Activated B cell treated with CpG ODN at 0.5 μM for 24 hours (primary cell): ENCODE data around the gene PSKH1. TPM values are rescaled to one million over a fixed set of nuclear protein-coding genes. Genes with fewer than 3 reads are reported as not detected.
A peak's percentile ranks its signal among the peaks of the same experiment; 100 is the strongest.

ENCODE experiments used
- ATAC-seq: fragments of 200-7000 bp; cut with Tn5 transposase; one replicate; pipeline ENCODE4 v1.10.0; 2021; ENCODE audit warnings: low read depth, mild to moderate bottlenecking, moderate library complexity
- CTCF ChIA-PET: fragments of 350-600 bp; sonication (Branson Sonifier 250); formaldehyde crosslinking; loops from one replicate; lab custom pipeline; 2021; ENCODE audit warnings: antibody characterized with exemption; lab: Charles Lee
- POLR2A ChIA-PET: fragments of 350-600 bp; sonication (Branson Sonifier 250); formaldehyde crosslinking; loops from one replicate; lab custom pipeline; 2021; ENCODE audit warnings: antibody characterized with exemption; lab: Charles Lee
- DNase-seq: peaks from one replicate; pipeline ENCODE4 v3.0.0; 2022
- H3K27ac Mint-ChIP-seq: one replicate; pipeline ENCODE4 v1.8.0; 2020; ENCODE audit warnings: mixed read lengths
- H3K27me3 Mint-ChIP-seq: one replicate; pipeline ENCODE4 v1.8.0; 2021; ENCODE audit warnings: mixed read lengths
- H3K36me3 Mint-ChIP-seq: one replicate; pipeline ENCODE4 v1.8.0; 2021; ENCODE audit warnings: low read depth, mixed read lengths
- H3K4me1 Mint-ChIP-seq: one replicate; pipeline ENCODE4 v1.8.0; 2021; ENCODE audit warnings: mixed read lengths
- H3K4me3 Mint-ChIP-seq: one replicate; pipeline ENCODE4 v1.8.0; 2020; ENCODE audit warnings: mild to moderate bottlenecking, mixed read lengths
- H3K9me3 Mint-ChIP-seq: one replicate; pipeline ENCODE4 v1.8.0; 2020; ENCODE audit warnings: mixed read lengths
- CTCF ChIP-seq: fragments of 200-600 bp; IDR thresholded peaks from one replicate; pipeline ENCODE4 v1.8.0; 2022; ENCODE audit warnings: antibody characterized with exemption, mild to moderate bottlenecking
- intact Hi-C: fragments of 100-400 bp; cut with micrococcal nuclease; formaldehyde crosslinking; loops from one replicate; pipeline ENCODE4 v1.15.1; 2024
- total RNA-seq: library from RNA; stranded (reverse); gene quantifications from 2 replicates; pipeline ENCODE4 v1.2.3, GENCODE V29; 2022

PSKH1 gene
- total RNA-seq, 1 donor from 2014 or later, result 22.0 TPM

GRCh38 chr16:67853670-67854069 lies 39.4 kb upstream of the PSKH1 start:
- CTCF ChIA-PET, result no interaction called here
- TF ChIP-seq CTCF, result no peak
- no peaks in the 10 kb centered on the region for H3K9me3 Mint-ChIP-seq
- ATAC-seq (no peak), DNase-seq (no peak)
- no peak overlapping the region for H3K27ac Mint-ChIP-seq
- peaks cover 21% of the 10 kb centered on the region for H3K4me1 Mint-ChIP-seq
- H3K4me3 Mint-ChIP-seq, result no peak overlapping the region
- no peaks in the 10 kb centered on the region for H3K27me3 Mint-ChIP-seq
- H3K36me3 Mint-ChIP-seq, result peaks cover 13% of the 10 kb centered on the region
- intact Hi-C loops, result no loop called here
- POLR2A ChIA-PET, result no interaction called here

GRCh38 chr16:67855789-67856188 lies 37.3 kb upstream of the PSKH1 start:
- intact Hi-C loops, result no loop called here
- Mint-ChIP-seq H3K27me3 (no peaks in the 10 kb centered on the region), H3K27ac (no peak overlapping the region), H3K36me3 (peaks cover 14% of the 10 kb centered on the region), H3K9me3 (no peaks in the 10 kb centered on the region), H3K4me1 (peaks cover 16% of the 10 kb centered on the region), H3K4me3 (no peak overlapping the region)
- ChIA-PET POLR2A (no interaction called here), CTCF (interaction anchor here (0.6 kb wide), 1 partner anchor 1848 kb away, joined by 3 read pairs; no protein-coding TSS in a partner anchor)
- no peak for TF ChIP-seq CTCF
- ATAC-seq (no peak), DNase-seq (no peak)

- Mint-ChIP-seq H3K27ac (no peak overlapping the region), H3K36me3 (peaks cover 21% of the 10 kb centered on the region), H3K9me3 (no peaks in the 10 kb centered on the region), H3K4me1 (peaks cover 16% of the 10 kb centered on the region), H3K27me3 (no peaks in the 10 kb centered on the region), H3K4me3 (no peak overlapping the region)
- intact Hi-C loops, result no loop called here
- POLR2A ChIA-PET, result no interaction called here
- DNase-seq, result no peak
- ATAC-seq, result no peak
- CTCF ChIA-PET, result interaction anchor here (1.1 kb wide), 1 partner anchor 27 kb away, joined by 3 read pairs; no protein-coding TSS in a partner anchor
- no peak for TF ChIP-seq CTCF
Observed at GRCh38 chr16:67856927-67857546, 36.0 kb upstream of the PSKH1 start.

GRCh38 chr16:67857547-67858233 lies 35.4 kb upstream of the PSKH1 start:
- Mint-ChIP-seq H3K36me3 (peaks cover 21% of the 10 kb centered on the region), H3K4me1 (peaks cover 16% of the 10 kb centered on the region), H3K9me3 (no peaks in the 10 kb centered on the region), H3K27me3 (no peaks in the 10 kb centered on the region), H3K27ac (peak overlapping the region; percentile 13), H3K4me3 (no peak overlapping the region)
- ATAC-seq, result no peak
- intact Hi-C loops, result no loop called here
- DNase-seq, result no peak
- CTCF ChIA-PET, result interaction anchor here (1.1 kb wide), 1 partner anchor 26 kb away, joined by 3 read pairs; no protein-coding TSS in a partner anchor
- no peak for TF ChIP-seq CTCF
- POLR2A ChIA-PET, result interaction anchor here (0.6 kb wide), 1 partner anchor 386 kb away, joined by 4 read pairs; no protein-coding TSS in a partner anchor

GRCh38 chr16:67858500-67858899 lies 34.6 kb upstream of the PSKH1 start:
- no peak for TF ChIP-seq CTCF
- no peak for DNase-seq
- H3K27ac Mint-ChIP-seq, result peak overlapping the region; percentile 13

More at GRCh38 chr16:67858500-67858899, 34.6 kb upstream of the PSKH1 start:
- ChIA-PET CTCF (no interaction called here), POLR2A (no interaction called here)
- Mint-ChIP-seq H3K4me1 (peaks cover 16% of the 10 kb centered on the region), H3K9me3 (no peaks in the 10 kb centered on the region), H3K4me3 (no peak overlapping the region), H3K27me3 (no peaks in the 10 kb centered on the region), H3K36me3 (peaks cover 21% of the 10 kb centered on the region)
- ATAC-seq, result no peak
- intact Hi-C loops, result no loop called here
